Peyer's patch (tissue), 4 donors: ENCODE measurements around the gene USP24. TPM values are rescaled to one million over a fixed set of nuclear protein-coding genes. Genes with fewer than 3 reads are reported as not detected.

Experiments
- DNase-seq, 3 donors: peaks; one replicate each; pipeline ENCODE4 v3.0.0-alpha.2; 2017 to 2019
- H3K27ac ChIP-seq, 4 donors: fragments of 200-600 bp; sonication (generic); one replicate each; pipeline ENCODE4 v1.5.1; 2016 to 2019
- H3K27me3 ChIP-seq, 2 donors: fragments of 200-600 bp; sonication (generic); one replicate each; pipeline ENCODE4 v1.5.1; 2019
- H3K36me3 ChIP-seq, 3 donors: fragments of 200-600 bp; sonication (generic); one replicate each; pipeline ENCODE4 v1.5.1; 2016 to 2019
- H3K4me1 ChIP-seq, 4 donors: fragments of 200-600 bp; sonication (generic); one replicate each; pipeline ENCODE4 v1.5.1; 2016 to 2019
- H3K4me3 ChIP-seq, 4 donors: fragments of 200-600 bp; sonication (generic); 1 replicate in 3 of 4; 2 replicates in 1 of 4; pipeline ENCODE4 v1.5.1; 2016 to 2019; ENCODE audit warnings: mild to moderate bottlenecking in 1 of 4
- H3K9me3 ChIP-seq, 4 donors: fragments of 200-600 bp; sonication (generic); one replicate each; pipeline ENCODE4 v1.5.1; 2016 to 2019; ENCODE audit warnings: mild to moderate bottlenecking in 1 of 4
- CTCF ChIP-seq, 6 experiments: fragments of 450-650 bp in 4 of 6; fragments of 200-600 bp in 2 of 6; sonication (generic) in 1 of 6; IDR thresholded peaks; one replicate each; pipeline ENCODE4 v1.5.1; 2017 to 2019; ENCODE audit warnings: antibody characterized with exemption in 6 of 6, mild to moderate bottlenecking in 3 of 6, moderate library complexity in 1 of 6
- POLR2A ChIP-seq, 2 donors: fragments of 450-650 bp; IDR thresholded peaks; one replicate each; pipeline ENCODE4 v1.5.1; 2017; ENCODE audit warnings: antibody characterized with exemption in 2 of 2, mild to moderate bottlenecking in 2 of 2, moderate library complexity in 2 of 2
- total RNA-seq, 4 donors: library from RNA; depleted of rRNA; stranded (reverse); fragments of >200 nt; gene quantifications; one replicate each; pipeline ENCODE4 v1.1.0, GENCODE V29; 2016

Gene USP24
- total RNA-seq, 4 donors from 2014 or later: 37.1 to 130 (median 47.0) TPM

GRCh38 chr1:55131218-55131617 lies 83.9 kb downstream of the USP24 start:
- H3K36me3 ChIP-seq: peaks cover 0 to 90% (median 5%) of the 10 kb centered on the region in 3 donors
- TF ChIP-seq CTCF (IDR thresholded peaks at IDR 0.05) (no peak), POLR2A (IDR thresholded peaks at IDR 0.05) (no peak)
- H3K4me1 ChIP-seq: no peaks in the 10 kb centered on the region
- no peak for DNase-seq
- H3K4me3 ChIP-seq: no peak overlapping the region
- H3K27me3 ChIP-seq: no peaks in the 10 kb centered on the region
- H3K9me3 ChIP-seq: no peaks in the 10 kb centered on the region
- H3K27ac ChIP-seq: no peak overlapping the region

- Histone ChIP-seq H3K9me3 (no peaks in the 10 kb centered on the region), H3K27me3 (no peaks in the 10 kb centered on the region), H3K4me3 (no peak overlapping the region), H3K27ac (no peak overlapping the region), H3K36me3 (peaks cover 0 to 90% (median 7%) of the 10 kb centered on the region in 3 donors), H3K4me1 (no peaks in the 10 kb centered on the region)
- TF ChIP-seq POLR2A (IDR thresholded peaks at IDR 0.05) (no peak), CTCF (IDR thresholded peaks at IDR 0.05) (no peak)
- no peak for DNase-seq
These were observed 85.9 kb downstream of the USP24 start for GRCh38 chr1:55129194-55129728.

- Histone ChIP-seq H3K4me3 (no peak overlapping the region), H3K36me3 (peaks cover 0 to 90% (median 8%) of the 10 kb centered on the region in 3 donors), H3K27me3 (no peaks in the 10 kb centered on the region), H3K4me1 (no peaks in the 10 kb centered on the region), H3K27ac (no peak overlapping the region), H3K9me3 (no peaks in the 10 kb centered on the region)
- TF ChIP-seq CTCF (IDR thresholded peaks at IDR 0.05) (no peak), POLR2A (IDR thresholded peaks at IDR 0.05) (no peak)
- DNase-seq: no peak
These were observed 86.7 kb downstream of the USP24 start for GRCh38 chr1:55128418-55128995.

- no peak for TF ChIP-seq POLR2A (IDR thresholded peaks at IDR 0.05)
- no peak for TF ChIP-seq CTCF (IDR thresholded peaks at IDR 0.05)
- no peaks in the 10 kb centered on the region for H3K4me1 ChIP-seq
- no peaks in the 10 kb centered on the region for H3K27me3 ChIP-seq
- DNase-seq: no peak
- H3K36me3 ChIP-seq: peaks cover 0 to 93% (median 8%) of the 10 kb centered on the region in 3 donors
- no peaks in the 10 kb centered on the region for H3K9me3 ChIP-seq
- no peak overlapping the region for H3K4me3 ChIP-seq
- no peak overlapping the region for H3K27ac ChIP-seq
These were observed 87.3 kb downstream of the USP24 start for GRCh38 chr1:55127827-55128343.

- no peaks in the 10 kb centered on the region for H3K4me1 ChIP-seq
- no peak for DNase-seq
- H3K27ac ChIP-seq: no peak overlapping the region
- H3K9me3 ChIP-seq: no peaks in the 10 kb centered on the region
- no peak for TF ChIP-seq CTCF (IDR thresholded peaks at IDR 0.05)
- TF ChIP-seq POLR2A (IDR thresholded peaks at IDR 0.05): no peak
- no peaks in the 10 kb centered on the region for H3K27me3 ChIP-seq
- H3K4me3 ChIP-seq: no peak overlapping the region
- peaks cover 0 to 91% (median 8%) of the 10 kb centered on the region in 3 donors for H3K36me3 ChIP-seq
These were observed 90.7 kb downstream of the USP24 start for GRCh38 chr1:55124470-55124869.
